Central memory CD8-positive, alpha-beta T cell (primary cell): ENCODE data around the gene SNAP29.
"Not testable (repeated sequence)": the region's sequence is repeated elsewhere in the genome, so short reads cannot be mapped to it uniquely, and the experiment has no call there.

ENCODE experiments used
- ATAC-seq: fragments of 150-1000 bp; cut with Tn5 transposase; replicated peaks from 2 replicates; pipeline ENCODE4 v1.10.0; 2022; ENCODE audit warnings: mild to moderate bottlenecking, moderate FRiP score, moderate number of reproducible peaks; ENCODE audit not compliant: poor library complexity, severe bottlenecking; ENCODE audit errors: extremely low read depth
- DNase-seq, 2 donors: peaks; one replicate each; pipeline ENCODE4 v3.0.0; 2021; ENCODE audit warnings: low spot score in 2 of 2
- H3K27ac Mint-ChIP-seq: one replicate; pipeline ENCODE4 v1.8.0; 2022; ENCODE audit warnings: low read depth, mild to moderate bottlenecking, moderate library complexity, mixed read lengths
- H3K27me3 Mint-ChIP-seq: one replicate; pipeline ENCODE4 v1.8.0; 2022; ENCODE audit warnings: mixed read lengths
- H3K36me3 Mint-ChIP-seq: one replicate; pipeline ENCODE4 v1.8.0; 2022; ENCODE audit warnings: mild to moderate bottlenecking, moderate library complexity, mixed read lengths; ENCODE audit not compliant: insufficient read depth
- H3K4me1 Mint-ChIP-seq: one replicate; pipeline ENCODE4 v1.8.0; 2022; ENCODE audit warnings: mixed read lengths
- H3K4me3 Mint-ChIP-seq: one replicate; pipeline ENCODE4 v1.8.0; 2022; ENCODE audit warnings: mild to moderate bottlenecking, moderate library complexity, mixed read lengths
- H3K9me3 Mint-ChIP-seq: one replicate; pipeline ENCODE4 v1.8.0; 2022; ENCODE audit warnings: mixed read lengths

Gene SNAP29

GRCh38 chr22:20901093-20902033, 42.6 kb downstream of the SNAP29 start:
- not testable (repeated sequence) for H3K9me3 Mint-ChIP-seq, H3K4me3 Mint-ChIP-seq, DNase-seq, H3K27ac Mint-ChIP-seq, H3K36me3 Mint-ChIP-seq, ATAC-seq, H3K27me3 Mint-ChIP-seq, H3K4me1 Mint-ChIP-seq

DNA sequence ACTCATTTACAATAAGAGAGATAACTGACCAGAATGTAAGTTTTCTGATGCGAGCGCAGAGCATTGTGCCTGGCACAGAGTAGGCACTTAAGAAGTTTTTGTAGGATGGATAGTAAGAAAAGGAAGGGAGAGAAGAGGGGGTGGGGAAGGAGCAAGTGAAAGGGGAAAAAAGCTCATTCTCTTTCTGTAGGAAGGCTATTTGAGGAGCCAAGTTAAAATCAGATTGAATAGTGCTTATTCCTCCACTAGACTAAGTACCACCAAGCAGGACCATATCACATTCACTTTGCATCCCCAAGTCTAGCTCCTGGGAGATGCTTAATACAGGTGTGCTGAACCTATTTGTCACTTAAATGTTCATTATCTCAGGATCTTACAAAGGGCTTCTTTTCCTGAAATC, 44.3 kb downstream of the SNAP29 start:
- Mint-ChIP-seq H3K27ac (no peak overlapping the region), H3K27me3 (no peaks in the 10 kb centered on the region), H3K36me3 (no peaks in the 10 kb centered on the region), H3K4me1 (no peaks in the 10 kb centered on the region), H3K4me3 (no peak overlapping the region), H3K9me3 (no peaks in the 10 kb centered on the region)
- DNase-seq (no peak), ATAC-seq (no peak)

DNA sequence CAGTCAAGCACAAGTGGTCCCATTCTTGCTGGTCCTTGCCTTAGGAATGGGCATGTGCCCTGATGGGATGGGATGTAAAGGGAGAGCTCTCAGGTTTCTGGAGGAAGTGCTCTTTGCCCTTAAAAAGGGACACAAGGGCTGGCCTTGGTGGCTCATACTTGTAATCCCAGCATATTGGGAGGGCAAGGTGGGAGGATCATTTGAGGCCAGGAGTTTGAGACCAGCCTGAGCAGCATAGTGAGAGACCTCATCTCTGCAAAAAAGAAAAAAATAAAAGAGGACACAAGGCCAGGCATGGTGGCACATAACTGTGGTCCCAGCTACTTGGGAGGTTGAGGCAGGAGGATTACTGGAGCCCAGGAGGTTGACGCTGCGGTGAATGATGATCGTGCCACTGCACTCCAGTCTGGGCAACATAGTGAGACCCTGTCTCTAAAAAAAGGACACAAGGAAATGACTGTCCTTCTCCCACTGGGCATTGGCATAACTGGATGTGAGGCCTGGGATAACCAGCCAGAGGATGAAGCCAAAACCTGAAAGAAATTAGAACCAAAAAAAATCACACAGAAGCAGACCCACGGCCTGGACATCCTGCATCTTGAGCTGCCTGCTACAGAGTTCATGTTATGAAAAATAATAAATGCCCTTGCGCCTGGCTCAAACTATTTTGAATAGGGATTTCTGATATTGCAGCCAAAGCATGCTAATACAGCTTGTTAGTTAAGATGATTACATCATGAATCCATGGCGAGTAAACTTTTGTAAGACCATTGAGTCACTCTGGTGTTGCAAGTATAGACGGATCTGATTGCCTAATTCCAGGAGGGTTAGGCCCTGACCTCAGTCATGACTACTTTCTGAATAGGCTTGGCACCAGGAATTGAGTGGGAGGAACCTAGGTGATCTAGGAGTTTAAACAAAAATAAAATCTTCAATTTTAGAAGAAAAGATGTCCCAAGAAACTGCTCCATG, 45.5 kb downstream of the SNAP29 start:
- no peaks in the 10 kb centered on the region for H3K36me3 Mint-ChIP-seq
- H3K9me3 Mint-ChIP-seq = no peaks in the 10 kb centered on the region
- no peaks in the 10 kb centered on the region for H3K4me1 Mint-ChIP-seq
- ATAC-seq (no peak), DNase-seq (no peak)
- no peak overlapping the region for H3K4me3 Mint-ChIP-seq
- no peaks in the 10 kb centered on the region for H3K27me3 Mint-ChIP-seq
- no peak overlapping the region for H3K27ac Mint-ChIP-seq

GRCh38 chr22:20904980-20905355, 46.2 kb downstream of the SNAP29 start:
- DNase-seq (no peak), ATAC-seq (no peak)
- Mint-ChIP-seq H3K4me1 (no peaks in the 10 kb centered on the region), H3K9me3 (no peaks in the 10 kb centered on the region), H3K4me3 (no peak overlapping the region), H3K27ac (no peak overlapping the region), H3K27me3 (no peaks in the 10 kb centered on the region), H3K36me3 (no peaks in the 10 kb centered on the region)

DNA sequence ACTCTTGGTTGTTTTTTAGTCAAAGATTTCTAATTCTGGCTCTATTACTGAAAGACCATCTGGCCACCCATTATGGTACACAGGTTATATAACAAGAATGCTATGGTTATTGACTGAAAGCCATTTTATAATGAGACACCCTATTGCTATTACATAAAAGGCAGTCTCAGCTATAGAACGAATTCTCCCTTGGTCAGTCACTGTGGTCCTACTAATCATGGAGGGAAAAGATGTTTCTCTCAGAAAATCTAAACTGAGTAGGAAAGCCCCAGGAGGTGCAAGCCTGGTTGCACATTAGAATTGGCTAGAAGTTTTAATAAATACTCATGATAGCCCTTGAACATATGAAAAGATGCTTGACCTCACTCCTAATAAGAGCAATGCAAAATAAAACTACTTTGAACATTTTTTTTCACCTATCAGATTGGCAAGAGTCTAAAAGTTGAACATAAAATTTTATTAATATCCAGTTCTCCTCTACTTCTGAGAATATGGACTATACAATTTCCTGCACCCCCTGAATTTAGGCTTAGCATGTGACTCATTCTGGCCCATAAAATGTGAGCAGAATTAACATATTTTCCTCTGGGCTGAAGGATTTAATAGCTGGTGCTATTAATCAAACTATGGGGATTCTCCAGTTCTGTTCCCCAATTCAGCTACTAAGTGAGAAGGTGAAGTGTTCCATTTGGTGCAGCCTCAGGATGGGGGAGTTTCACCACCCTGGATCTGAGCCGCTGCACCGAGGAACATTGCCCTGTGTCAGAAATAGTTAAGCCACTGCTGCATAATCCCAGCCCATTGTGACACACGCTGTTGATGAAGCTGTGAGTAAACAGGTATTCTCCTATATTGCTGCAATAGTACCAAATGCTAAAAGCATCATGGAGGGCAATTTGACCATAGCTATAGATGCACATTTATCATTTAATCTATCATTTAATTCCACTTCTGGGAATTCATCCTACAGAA, 46.9 kb downstream of the SNAP29 start:
- DNase-seq (no peak), ATAC-seq (no peak)
- Mint-ChIP-seq H3K27me3 (no peaks in the 10 kb centered on the region), H3K36me3 (no peaks in the 10 kb centered on the region), H3K9me3 (no peaks in the 10 kb centered on the region), H3K4me3 (no peak overlapping the region), H3K27ac (no peak overlapping the region), H3K4me1 (no peaks in the 10 kb centered on the region)

GRCh38 chr22:20906387-20906767, 47.6 kb downstream of the SNAP29 start:
- Mint-ChIP-seq H3K27me3 (no peaks in the 10 kb centered on the region), H3K36me3 (no peaks in the 10 kb centered on the region), H3K27ac (no peak overlapping the region), H3K4me1 (no peaks in the 10 kb centered on the region), H3K9me3 (no peaks in the 10 kb centered on the region), H3K4me3 (no peak overlapping the region)
- ATAC-seq (no peak), DNase-seq (no peak)

DNA sequence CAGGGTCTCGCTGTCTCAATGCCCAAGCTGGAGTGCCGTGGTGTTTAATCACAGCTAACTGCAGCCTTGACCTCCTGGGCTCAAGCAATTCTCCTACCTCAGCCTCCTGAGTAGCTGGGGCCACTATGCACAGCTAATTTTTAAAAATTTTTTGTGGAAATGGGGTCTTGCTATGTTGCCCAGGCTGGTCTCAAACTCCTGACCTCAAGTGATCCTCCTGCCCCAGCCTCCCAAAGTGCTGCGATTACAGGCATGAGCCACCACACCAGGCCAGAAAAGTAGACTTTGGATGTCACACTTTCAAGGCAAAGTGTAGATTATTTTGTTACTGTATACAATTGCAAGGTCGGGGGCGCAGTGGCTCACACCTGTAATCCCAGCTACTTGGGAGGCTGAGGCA, 49.9 kb downstream of the SNAP29 start:
- H3K27me3 Mint-ChIP-seq, H3K27ac Mint-ChIP-seq, ATAC-seq: not testable (repeated sequence)

DNA sequence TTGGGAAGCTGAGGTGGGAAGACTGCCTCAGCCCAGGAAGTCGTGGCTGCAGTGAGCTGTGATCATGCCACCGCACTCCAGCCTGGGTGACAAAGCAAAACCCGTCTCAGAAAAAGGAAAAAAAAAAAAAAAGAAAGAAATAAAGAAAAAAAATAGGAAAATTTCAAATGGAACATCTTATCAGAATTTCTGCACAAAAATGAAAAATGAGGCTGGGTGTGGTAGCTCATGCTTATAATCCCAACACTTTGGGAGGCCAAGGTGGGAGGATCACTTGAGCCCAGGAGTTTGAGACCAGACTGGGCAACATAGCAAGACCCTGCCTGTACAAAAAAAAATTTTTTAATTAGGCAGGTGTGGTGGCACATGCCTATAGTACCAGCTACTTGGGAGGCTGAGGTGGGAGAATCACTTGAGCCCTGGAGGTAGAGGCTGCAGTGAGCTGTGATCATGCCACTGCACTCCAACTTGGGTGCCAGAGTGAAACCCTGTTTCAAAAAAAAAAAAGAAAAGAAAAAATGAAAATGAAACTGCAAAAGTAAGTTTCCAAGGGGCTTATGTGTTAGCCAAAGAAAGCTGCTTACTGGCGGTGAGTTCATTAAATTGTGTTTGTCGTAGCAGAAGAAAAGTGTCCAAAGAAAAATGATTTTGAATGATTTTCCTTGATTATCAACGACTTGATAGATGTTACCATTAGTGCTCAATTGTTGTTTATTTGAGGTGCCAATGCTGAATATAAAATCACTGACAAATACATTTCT, 50.9 kb downstream of the SNAP29 start:
- H3K27me3 Mint-ChIP-seq = no peaks in the 10 kb centered on the region
- no peak overlapping the region for H3K27ac Mint-ChIP-seq
- no peak for DNase-seq
- no peaks in the 10 kb centered on the region for H3K4me1 Mint-ChIP-seq
- no peak for ATAC-seq
- no peaks in the 10 kb centered on the region for H3K9me3 Mint-ChIP-seq
- no peak overlapping the region for H3K4me3 Mint-ChIP-seq
- H3K36me3 Mint-ChIP-seq = no peaks in the 10 kb centered on the region

More for the DNA sequence above, 49.9 kb downstream of the SNAP29 start:
- not testable (repeated sequence) for H3K9me3 Mint-ChIP-seq, H3K36me3 Mint-ChIP-seq, DNase-seq, H3K4me1 Mint-ChIP-seq, H3K4me3 Mint-ChIP-seq

- DNase-seq = no peak
- Mint-ChIP-seq H3K27me3 (no peaks in the 10 kb centered on the region), H3K9me3 (no peaks in the 10 kb centered on the region), H3K27ac (no peak overlapping the region), H3K36me3 (peaks cover 3% of the 10 kb centered on the region), H3K4me3 (no peak overlapping the region), H3K4me1 (peaks cover 16% of the 10 kb centered on the region)
- no peak for ATAC-seq
Measured at GRCh38 chr22:20912494-20912893, 53.7 kb downstream of the SNAP29 start.

DNA sequence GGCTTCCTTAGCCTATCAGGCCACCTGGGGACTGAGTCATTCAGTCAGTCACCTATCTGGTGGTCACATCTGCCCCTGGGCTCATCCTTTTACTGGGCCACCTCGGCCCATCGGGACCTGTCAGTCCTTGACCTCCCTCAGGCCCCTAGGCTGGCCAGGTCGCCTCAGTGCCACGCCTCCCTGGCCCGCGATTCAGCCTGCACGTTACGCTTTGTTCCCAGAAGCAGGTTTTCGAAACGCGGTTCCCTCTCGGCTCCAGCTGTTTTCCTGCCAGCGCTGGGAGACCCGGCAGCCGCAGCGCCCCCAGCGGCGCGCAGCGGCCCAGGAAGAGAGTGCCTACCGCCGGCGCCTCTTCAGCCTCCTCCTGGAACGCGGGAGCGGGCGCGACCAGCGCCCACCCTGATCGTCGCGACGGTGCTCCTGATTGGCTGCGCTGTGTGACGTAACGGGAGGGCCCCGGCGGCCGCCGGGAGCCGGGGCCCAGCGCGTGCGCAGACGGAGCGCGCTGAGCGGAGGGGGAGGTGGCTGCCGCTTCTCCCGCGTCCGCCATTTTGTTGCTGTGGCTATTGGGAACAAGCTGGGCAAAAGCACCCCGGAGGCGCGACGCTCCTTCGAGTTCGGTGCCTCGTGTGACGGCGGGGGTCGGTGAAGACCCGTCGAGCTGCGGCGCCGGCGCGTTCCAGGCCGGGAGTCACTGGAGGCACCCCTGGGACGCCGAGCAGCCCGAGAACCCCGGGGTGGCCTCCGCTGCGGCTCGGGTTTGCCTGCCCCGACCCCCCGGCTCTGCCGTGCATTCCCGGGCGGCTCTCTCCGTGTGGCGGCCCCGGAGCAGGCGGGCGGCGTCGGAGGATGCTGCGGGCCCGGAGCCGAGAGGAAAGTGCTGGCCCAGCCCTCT, 58.4 kb downstream of the SNAP29 start, which contains the start of gene CRKL:
TSS of gene CRKL (plus strand) at position 492 of the 895 bp plus-strand sequence. CDS start 528 bp downstream, outside the sequence.
- ATAC-seq (peak; percentile 98), DNase-seq (peak; percentile 87 to 93)
- Mint-ChIP-seq H3K27me3 (no peaks in the 10 kb centered on the region), H3K4me1 (peaks cover 51% of the 10 kb centered on the region), H3K27ac (peak within 1 kb of the TSS; percentile 85), H3K9me3 (no peaks in the 10 kb centered on the region), H3K36me3 (peaks cover 15% of the 10 kb centered on the region), H3K4me3 (peak within 1 kb of the TSS; percentile 75)
